ENCODE measurements around the gene CTXN1.

CTXN1 gene

DNA sequence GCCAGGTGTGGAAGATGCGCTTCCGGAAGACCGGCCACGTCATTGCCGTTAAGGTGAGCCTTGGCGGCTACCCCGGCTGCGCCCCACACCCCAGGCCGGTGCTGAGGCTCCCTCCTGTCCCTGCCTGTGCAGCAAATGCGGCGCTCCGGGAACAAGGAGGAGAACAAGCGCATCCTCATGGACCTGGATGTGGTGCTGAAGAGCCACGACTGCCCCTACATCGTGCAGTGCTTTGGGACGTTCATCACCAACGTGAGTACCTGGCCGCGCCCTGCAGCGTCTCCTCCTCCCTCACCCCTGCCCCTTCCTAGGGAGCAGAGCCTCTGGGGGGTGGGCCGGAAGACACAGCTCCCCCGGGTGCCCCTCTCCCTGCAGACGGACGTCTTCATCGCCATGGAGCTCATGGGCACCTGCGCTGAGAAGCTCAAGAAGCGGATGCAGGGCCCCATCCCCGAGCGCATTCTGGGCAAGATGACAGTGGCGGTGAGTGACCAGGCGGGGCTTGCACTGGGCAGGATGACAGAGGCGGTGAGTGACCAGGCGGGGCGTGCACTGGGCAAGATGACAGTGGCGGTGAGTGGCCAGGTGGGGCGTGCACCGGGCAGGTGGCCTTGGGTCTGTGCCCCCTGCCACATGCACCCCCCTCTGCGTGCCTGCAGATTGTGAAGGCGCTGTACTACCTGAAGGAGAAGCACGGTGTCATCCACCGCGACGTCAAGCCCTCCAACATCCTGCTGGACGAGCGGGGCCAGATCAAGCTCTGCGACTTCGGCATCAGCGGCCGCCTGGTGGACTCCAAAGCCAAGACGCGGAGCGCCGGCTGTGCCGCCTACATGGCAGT is 15.4 kb downstream of the CTXN1 start:
- in situ Hi-C loops (cut with MboI; ENCODE audit: low sequenced_read_pairs): no loop called here
- H3K36me3 ChIP-seq (replicated peaks): peaks cover 21% of the 10 kb centered on the region
- no peak for DNase-seq (ENCODE audit: low spot score in 2 of 2)

DNA sequence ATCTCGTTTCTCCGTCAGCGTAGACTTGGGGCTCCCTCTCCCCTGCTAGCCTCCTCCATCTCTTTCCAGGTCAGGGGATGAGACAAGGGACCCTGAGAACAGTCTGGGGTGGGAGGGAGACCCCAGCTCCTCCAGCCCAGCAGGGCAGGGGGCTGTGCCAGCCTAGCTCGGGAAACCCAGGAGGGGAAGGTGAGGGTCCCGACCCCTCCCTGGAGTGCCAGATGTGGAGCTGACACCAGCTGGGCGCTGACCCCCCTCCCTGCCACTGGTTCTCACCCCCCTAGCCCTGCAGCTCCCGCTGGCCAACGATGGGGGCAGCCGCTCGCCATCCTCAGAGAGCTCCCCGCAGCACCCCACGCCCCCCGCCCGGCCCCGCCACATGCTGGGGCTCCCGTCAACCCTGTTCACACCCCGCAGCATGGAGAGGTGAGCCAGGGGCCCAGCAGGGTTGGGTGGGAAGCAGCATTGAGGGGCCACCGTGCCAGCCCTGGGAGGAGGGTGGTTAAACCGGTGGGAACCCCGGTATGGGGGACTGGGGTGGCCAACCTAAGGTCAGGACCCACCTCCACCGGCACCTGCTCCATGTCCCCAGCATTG is 16.4 kb downstream of the CTXN1 start:
- DNase-seq (ENCODE audit: low spot score in 2 of 2): no peak
- no peak overlapping the region for H3K4me3 ChIP-seq
- H3K4me1 ChIP-seq: peaks cover 7% of the 10 kb centered on the region
- H3K27me3 ChIP-seq (ENCODE audit: low read depth): no peaks in the 10 kb centered on the region
- H3K36me3 ChIP-seq (replicated peaks): peaks cover 21% of the 10 kb centered on the region
- H3K9me3 ChIP-seq: no peaks in the 10 kb centered on the region
- in situ Hi-C loops (cut with MboI; ENCODE audit: low sequenced_read_pairs): no loop called here

More for the DNA sequence above, 15.4 kb downstream of the CTXN1 start:
- H3K9me3 ChIP-seq: no peaks in the 10 kb centered on the region
- H3K4me3 ChIP-seq: no peak overlapping the region
- no peaks in the 10 kb centered on the region for H3K4me1 ChIP-seq
- H3K27me3 ChIP-seq (ENCODE audit: low read depth): peaks cover 3% of the 10 kb centered on the region

DNA sequence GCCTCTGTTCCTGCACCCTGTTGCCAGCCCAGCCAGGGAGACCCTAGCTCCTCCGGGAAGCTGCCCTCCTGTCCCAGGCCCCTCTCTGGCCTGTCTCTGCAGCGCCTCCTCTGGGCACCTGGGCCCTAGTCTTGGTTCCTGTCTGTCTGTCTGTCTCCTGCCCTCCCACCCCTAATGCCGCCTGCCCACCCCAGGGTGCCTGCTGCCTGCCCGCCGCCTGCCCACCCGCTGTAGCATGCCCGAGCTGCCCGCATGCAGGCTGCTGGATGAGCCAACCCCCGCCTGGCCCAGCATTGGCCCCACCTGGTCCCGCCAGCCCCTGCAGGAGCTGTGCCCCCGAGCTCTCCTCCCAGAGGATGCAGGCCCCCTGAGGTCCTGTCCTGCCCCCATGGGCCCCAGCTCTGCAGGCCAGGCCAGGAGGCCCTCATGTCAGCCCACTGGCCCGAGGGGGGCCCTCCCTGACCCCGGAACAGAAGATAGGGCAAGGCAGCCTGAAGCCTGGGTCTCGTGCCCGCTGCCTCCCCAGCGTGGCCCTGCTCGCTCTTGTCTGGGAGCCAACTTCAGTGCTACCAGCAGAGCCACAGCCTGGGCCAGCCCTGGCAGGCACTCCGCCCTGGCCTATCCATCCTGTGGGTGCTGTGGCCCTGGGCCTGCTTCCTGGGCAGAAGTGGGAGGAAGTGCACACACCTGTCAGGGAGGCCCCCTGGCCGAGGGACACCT is 17.0 kb downstream of the CTXN1 start:
- H3K4me3 ChIP-seq: no peak overlapping the region
- H3K36me3 ChIP-seq (replicated peaks): peaks cover 21% of the 10 kb centered on the region
- no peaks in the 10 kb centered on the region for H3K27me3 ChIP-seq (ENCODE audit: low read depth)
- in situ Hi-C loops (cut with MboI; ENCODE audit: low sequenced_read_pairs): no loop called here
- peaks cover 8% of the 10 kb centered on the region for H3K4me1 ChIP-seq
- no peaks in the 10 kb centered on the region for H3K9me3 ChIP-seq
- DNase-seq (ENCODE audit: low spot score in 2 of 2): no peak

DNA sequence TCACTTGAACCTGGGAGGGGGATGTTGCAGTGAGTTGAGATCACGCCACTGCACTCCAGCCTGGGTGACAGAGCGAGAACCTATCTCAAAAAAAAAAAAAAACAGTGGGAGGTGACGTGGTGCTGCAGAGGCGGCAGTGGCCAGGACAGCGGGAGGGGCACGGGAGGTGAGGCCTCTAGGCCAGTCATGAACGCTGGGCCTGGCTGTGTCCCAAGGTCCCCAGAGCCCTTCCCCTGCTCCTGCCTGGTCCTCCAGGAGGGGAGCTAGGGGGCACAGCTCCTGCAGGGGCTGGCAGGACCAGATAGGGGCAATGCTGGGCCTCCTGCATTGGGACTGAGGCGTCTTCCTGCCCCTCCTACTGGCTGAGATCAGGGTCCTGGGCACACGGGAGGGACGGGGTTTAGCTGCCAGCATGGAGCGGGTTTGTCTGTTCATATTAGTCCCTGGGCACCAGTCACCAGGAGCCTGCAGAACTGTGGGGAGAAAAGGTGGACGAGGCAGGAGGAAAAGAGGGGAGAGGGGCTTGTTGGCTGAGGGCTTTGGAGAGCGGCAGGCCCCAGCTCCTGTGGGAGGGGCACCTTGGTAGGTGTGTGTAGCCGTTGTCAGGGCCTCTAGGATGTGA is 17.7 kb downstream of the CTXN1 start:
- Histone ChIP-seq H3K9me3 (no peaks in the 10 kb centered on the region), H3K4me1 (peaks cover 8% of the 10 kb centered on the region), H3K36me3 (replicated peaks) (peaks cover 21% of the 10 kb centered on the region), H3K4me3 (no peak overlapping the region), H3K27me3 (ENCODE audit: low read depth) (no peaks in the 10 kb centered on the region)
- in situ Hi-C loops (cut with MboI; ENCODE audit: low sequenced_read_pairs): no loop called here
- no peak for DNase-seq (ENCODE audit: low spot score in 2 of 2)

DNA sequence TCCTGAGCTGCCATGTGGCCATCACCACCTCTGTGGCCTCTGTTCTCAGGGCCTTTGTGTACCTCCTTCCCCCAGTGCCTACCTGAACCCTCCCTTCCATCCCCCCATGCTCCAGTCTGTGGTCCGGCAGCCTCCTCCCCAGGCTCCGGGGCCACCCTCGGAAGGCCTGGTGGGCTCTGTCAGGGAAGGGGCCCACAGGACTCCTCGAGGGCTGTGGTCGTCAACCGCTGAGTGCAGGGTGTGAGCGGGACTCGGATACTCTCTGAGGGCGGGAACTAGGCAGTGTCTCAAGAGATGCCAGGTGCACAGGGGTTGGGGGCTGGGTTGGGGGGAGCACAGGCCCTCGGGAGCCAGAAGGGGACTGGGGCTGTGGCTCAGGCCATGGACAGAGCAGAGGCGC is 18.4 kb downstream of the CTXN1 start:
- no peak overlapping the region for H3K4me3 ChIP-seq
- H3K4me1 ChIP-seq: peaks cover 13% of the 10 kb centered on the region
- H3K36me3 ChIP-seq (replicated peaks): peaks cover 18% of the 10 kb centered on the region
- DNase-seq (ENCODE audit: low spot score in 2 of 2): no peak
- H3K27me3 ChIP-seq (ENCODE audit: low read depth): no peaks in the 10 kb centered on the region
- no peaks in the 10 kb centered on the region for H3K9me3 ChIP-seq
- in situ Hi-C loops (cut with MboI; ENCODE audit: low sequenced_read_pairs): no loop called here

DNA sequence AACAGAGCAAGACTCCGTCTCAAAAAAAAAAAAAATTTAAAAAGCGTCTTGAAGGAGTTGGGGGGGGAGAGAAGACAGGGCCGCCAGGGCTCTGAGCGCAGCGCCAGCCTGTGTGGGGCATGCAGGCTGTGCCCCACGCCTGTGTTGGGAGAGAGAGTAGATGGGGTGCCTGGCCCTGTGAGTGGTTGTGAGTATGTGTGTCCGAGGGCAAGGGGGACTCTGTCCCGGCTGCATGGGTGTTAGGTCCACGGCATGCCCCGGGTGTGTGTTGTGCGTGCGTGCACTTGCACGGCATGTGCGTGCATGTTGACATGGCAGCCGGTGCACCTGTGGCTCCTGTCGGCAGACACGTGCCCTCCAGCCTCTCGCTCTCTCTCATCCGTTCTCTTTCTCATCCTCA is 18.8 kb downstream of the CTXN1 start:
- H3K36me3 ChIP-seq (replicated peaks): peaks cover 17% of the 10 kb centered on the region
- H3K4me1 ChIP-seq: peaks cover 15% of the 10 kb centered on the region
- in situ Hi-C loops (cut with MboI; ENCODE audit: low sequenced_read_pairs): no loop called here
- H3K27me3 ChIP-seq (ENCODE audit: low read depth): no peaks in the 10 kb centered on the region
- no peak overlapping the region for H3K4me3 ChIP-seq
- no peaks in the 10 kb centered on the region for H3K9me3 ChIP-seq
- DNase-seq (ENCODE audit: low spot score in 2 of 2): no peak

DNA sequence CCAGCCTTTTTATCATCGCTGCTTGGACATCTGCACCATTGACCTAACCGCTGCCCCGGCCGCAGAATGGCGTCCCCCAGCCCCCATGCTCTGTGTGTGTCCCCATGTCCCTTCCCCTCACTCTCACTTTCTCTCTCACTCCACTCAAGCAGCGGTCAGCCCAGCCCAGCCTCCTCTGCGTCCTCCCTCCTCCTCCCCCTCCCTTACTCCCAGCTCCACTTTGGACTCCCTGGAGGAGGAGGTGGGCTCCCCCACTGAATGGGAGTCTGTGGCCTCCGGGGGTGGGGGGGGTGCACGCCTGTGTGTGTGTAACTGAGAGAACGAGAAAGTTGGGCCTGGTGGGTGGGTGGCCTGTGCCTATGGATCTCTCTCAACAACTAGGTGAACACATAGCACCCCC is 20.1 kb downstream of the CTXN1 start:
- Histone ChIP-seq H3K36me3 (replicated peaks) (peaks cover 7% of the 10 kb centered on the region), H3K9me3 (no peaks in the 10 kb centered on the region), H3K4me1 (peaks cover 15% of the 10 kb centered on the region), H3K4me3 (no peak overlapping the region), H3K27me3 (ENCODE audit: low read depth) (no peaks in the 10 kb centered on the region)
- no peak for DNase-seq (ENCODE audit: low spot score in 2 of 2)
- in situ Hi-C loops (cut with MboI; ENCODE audit: low sequenced_read_pairs): no loop called here

DNA sequence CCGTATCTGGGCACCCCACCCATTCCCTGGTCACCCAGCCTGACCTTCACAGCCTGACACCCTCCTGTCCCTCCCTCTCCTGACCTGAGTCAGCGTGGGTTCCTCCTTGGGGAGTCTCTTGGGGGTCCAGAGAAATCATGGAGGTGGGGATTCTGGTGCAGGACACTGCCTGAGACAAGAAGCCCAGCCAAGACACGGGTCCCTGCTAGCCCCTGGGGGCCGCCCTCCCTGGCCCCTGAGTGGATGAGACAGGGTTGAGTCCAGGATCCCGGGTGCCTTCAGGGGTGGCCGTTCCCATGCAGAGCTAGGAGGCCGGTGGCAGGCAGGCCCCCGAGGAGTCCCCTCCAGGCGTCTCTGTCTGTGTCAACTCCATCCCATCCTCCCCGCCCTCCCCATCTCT is 20.7 kb downstream of the CTXN1 start:
- no peak for DNase-seq (ENCODE audit: low spot score in 2 of 2)
- Histone ChIP-seq H3K27me3 (ENCODE audit: low read depth) (no peaks in the 10 kb centered on the region), H3K9me3 (no peaks in the 10 kb centered on the region), H3K4me3 (peak overlapping the region; percentile 83), H3K4me1 (peaks cover 15% of the 10 kb centered on the region), H3K36me3 (replicated peaks) (peaks cover 2% of the 10 kb centered on the region)
- in situ Hi-C loops (cut with MboI; ENCODE audit: low sequenced_read_pairs): no loop called here

DNA sequence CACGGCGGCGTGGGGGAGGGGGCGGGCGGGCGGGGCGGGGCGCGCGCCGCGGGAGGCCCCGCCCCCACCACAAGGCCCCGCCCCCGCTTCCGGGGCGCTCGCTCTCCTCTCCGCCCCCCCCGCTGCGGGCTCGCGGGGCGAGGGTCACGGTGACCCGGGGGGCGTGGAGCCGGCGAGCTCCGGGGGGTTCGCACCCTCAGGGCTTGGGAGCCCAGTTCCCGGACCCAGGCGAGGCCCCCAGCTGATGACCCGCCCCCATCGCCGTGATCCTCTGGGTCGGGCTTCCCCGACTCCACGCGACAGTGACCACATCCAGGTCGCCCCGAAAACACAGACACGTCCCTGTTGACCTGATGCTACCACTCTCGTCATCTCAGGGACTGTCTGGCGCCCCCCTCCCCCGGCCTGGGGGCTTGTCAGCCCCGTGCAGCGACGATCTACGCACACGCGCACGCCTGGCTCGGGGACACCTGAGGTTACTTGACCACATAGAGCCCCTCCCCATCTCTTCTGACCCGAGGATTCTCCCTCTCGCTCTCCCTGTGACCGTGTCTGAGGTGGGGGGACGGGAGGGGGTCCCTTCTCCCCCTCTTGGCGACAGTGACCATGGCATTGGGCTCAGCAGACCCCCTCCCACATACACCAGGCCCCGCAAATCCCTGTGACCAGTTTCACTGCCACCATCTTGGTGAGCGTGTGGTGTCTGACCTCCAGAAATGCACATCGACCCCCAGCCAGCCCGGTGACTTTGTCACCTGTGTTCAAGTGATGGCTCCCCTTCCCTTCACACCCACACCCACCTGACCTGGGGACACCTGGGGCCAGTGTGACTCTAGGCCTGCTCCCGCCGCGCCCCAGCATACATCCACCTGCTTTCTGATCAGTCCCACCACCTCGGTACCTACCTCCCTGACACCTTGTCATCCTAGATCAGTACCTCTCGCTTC is 21.6 kb downstream of the CTXN1 start:
- no peaks in the 10 kb centered on the region for H3K9me3 ChIP-seq
- peaks cover 5% of the 10 kb centered on the region; the same call in 1 of the 2 replicates for H3K36me3 ChIP-seq (replicated peaks)
- peaks cover 15% of the 10 kb centered on the region for H3K4me1 ChIP-seq
- peak in 1 of 2 experiments; percentile 51 for DNase-seq (ENCODE audit: low spot score in 2 of 2)
- no peaks in the 10 kb centered on the region for H3K27me3 ChIP-seq (ENCODE audit: low read depth)
- peak overlapping the region; percentile 83 for H3K4me3 ChIP-seq
- in situ Hi-C loops (cut with MboI; ENCODE audit: low sequenced_read_pairs): no loop called here

DNA sequence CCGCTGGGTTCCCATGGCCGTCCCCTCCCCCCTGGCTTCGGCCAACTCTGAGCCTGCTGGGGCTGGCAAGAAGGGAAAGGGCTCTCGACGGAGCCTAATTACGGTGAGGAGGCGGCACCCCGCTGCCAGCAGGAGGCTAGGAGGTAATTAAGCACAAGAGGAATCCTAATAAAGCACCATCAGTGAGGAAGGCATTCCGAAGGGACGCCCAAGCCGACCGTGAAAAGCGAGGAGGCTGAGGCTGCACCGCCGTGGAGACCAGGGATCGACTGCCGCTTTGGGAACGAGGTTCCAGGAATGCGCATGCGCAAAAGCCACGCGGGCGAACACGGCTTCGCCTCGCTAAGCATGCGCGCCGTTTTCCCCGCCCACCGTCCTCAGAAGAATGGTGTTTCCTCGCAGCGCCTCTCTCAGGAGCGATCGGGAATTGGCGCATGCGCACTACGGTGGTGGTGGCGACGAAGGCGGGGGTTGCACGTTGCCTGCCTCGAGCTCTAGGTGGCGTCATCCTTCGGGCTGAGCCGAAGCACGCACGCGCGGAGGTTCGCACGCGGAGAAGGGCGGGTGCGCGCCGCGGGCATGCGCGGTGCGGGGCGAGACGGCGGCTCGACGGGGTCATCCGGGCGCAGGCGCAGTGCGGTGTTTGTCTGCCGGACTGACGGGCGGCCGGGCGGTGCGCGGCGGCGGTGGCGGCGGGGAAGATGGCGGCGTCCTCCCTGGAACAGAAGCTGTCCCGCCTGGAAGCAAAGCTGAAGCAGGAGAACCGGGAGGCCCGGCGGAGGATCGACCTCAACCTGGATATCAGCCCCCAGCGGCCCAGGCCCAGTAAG is 22.5 kb downstream of the CTXN1 start, which contains the start of gene MAP2K7:
TSS of gene MAP2K7 (plus strand) at position 634 of the 830 bp plus-strand sequence. CDS start at position 702, 68 bp downstream.
- peaks cover 12% of the 10 kb centered on the region for H3K36me3 ChIP-seq (replicated peaks)
- H3K4me3 ChIP-seq: peak within 1 kb of the TSS; percentile 83
- peak; percentile 98 to 100 for DNase-seq (ENCODE audit: low spot score in 2 of 2)
- peaks cover 15% of the 10 kb centered on the region for H3K4me1 ChIP-seq
- in situ Hi-C loops (cut with MboI; ENCODE audit: low sequenced_read_pairs): no loop called here
- H3K27me3 ChIP-seq (ENCODE audit: low read depth): no peaks in the 10 kb centered on the region
- no peaks in the 10 kb centered on the region for H3K9me3 ChIP-seq

DNA sequence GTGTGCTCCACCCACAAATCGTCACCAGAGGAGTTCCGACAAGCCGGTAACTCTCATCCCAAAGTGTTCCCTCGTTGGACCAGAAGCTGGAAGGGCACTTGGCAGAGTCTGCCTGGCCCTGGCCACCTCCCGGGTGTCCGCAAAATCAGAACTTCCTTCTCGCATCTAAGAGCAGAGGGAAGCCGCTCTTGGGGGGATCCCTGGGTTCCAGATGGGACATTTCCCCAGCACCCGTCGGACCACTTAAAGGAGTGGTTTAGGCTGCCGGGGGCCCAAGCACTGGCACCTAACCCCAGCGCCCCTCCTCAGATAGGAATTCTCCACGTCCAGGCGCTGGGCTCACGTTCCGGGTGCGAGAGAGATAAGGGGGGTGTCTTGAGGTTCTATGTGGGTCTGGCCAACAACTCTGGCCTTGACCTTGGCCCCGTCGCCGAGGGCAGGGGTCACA is 23.1 kb downstream of the CTXN1 start:
- H3K36me3 ChIP-seq (replicated peaks): peaks cover 13% of the 10 kb centered on the region
- no peak for DNase-seq (ENCODE audit: low spot score in 2 of 2)
- peaks cover 15% of the 10 kb centered on the region for H3K4me1 ChIP-seq
- H3K9me3 ChIP-seq: no peaks in the 10 kb centered on the region
- H3K4me3 ChIP-seq: peak overlapping the region; percentile 52
- H3K27me3 ChIP-seq (ENCODE audit: low read depth): no peaks in the 10 kb centered on the region
- in situ Hi-C loops (cut with MboI; ENCODE audit: low sequenced_read_pairs): no loop called here

DNA sequence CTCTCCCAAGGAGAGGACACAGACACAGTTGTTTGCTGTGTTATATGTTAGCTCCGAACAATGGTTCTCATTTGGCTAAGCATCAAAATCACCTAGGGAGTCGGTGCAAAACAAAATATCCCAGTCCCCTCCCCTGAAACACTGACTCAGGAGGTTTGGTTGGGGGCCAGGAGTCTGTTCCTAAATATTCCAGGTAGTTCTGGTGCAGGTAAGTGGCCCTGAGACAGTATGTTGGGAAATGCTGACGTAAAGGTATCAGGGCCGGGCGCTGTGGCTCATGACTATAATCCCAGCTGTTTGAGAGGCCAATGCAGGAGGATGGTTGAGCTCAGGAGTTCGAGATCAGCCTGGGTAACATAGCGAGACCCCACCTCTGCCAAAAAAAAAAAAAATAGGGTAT is 24.6 kb downstream of the CTXN1 start:
- no peak for DNase-seq (ENCODE audit: low spot score in 2 of 2)
- no peaks in the 10 kb centered on the region for H3K27me3 ChIP-seq (ENCODE audit: low read depth)
- H3K36me3 ChIP-seq (replicated peaks): peaks cover 13% of the 10 kb centered on the region
- no peaks in the 10 kb centered on the region for H3K9me3 ChIP-seq
- in situ Hi-C loops (cut with MboI; ENCODE audit: low sequenced_read_pairs): no loop called here
- H3K4me1 ChIP-seq: peaks cover 15% of the 10 kb centered on the region
- no peak overlapping the region for H3K4me3 ChIP-seq
